Body of pancreas (tissue), 4 donors: Measurements from ENCODE around the gene TTC39C. TPM values are rescaled to one million over a fixed set of nuclear protein-coding genes. Genes with fewer than 3 reads are reported as not detected.

ENCODE experiments used
- ATAC-seq: fragments of 150-250 bp; one replicate; pipeline ENCODE4 v1.9.1; 2016
- DNase-seq, 4 donors: peaks; one replicate each; pipeline ENCODE4 v3.0.0-alpha.2; 2019
- H3K27ac ChIP-seq, 4 donors: fragments of 200-600 bp; sonication (generic); 1 replicate in 3 of 4; 2 replicates in 1 of 4; pipeline versions ENCODE4 v1.5.1 to v1.6.1; 2016 to 2019; ENCODE audit warnings: mild to moderate bottlenecking in 1 of 4, mixed read lengths in 1 of 4, moderate library complexity in 1 of 4
- H3K27me3 ChIP-seq, 2 donors: fragments of 200-600 bp; sonication (generic); one replicate each; pipeline ENCODE4 v1.6.0; 2016; ENCODE audit warnings: mild to moderate bottlenecking in 1 of 2
- H3K36me3 ChIP-seq, 2 donors: fragments of 200-600 bp; sonication (generic); replicated peaks in 1 of 2; 2 replicates each; pipeline ENCODE4 v1.5.1; 2016; ENCODE audit warnings: low read depth in 2 of 2; ENCODE audit not compliant: insufficient read depth in 1 of 2
- H3K4me1 ChIP-seq: fragments of 200-600 bp; sonication (generic); one replicate; pipeline ENCODE4 v1.6.0; 2016
- H3K4me3 ChIP-seq, 2 donors: fragments of 200-600 bp; sonication (generic); 1 replicate in 1 of 2; 2 replicates in 1 of 2; pipeline ENCODE4 v1.5.1; 2016 to 2019
- H3K9me3 ChIP-seq, 3 donors: fragments of 200-600 bp; sonication (generic); 1 replicate in 2 of 3; 2 replicates in 1 of 3; pipeline ENCODE4 v1.5.1; 2016
- POLR2A ChIP-seq, 3 donors: fragments of 450-650 bp; IDR thresholded peaks; one replicate each; pipeline ENCODE4 v1.6.1; 2016; ENCODE audit warnings: antibody characterized with exemption in 3 of 3, mild to moderate bottlenecking in 2 of 3
- WGBS, 2 donors: methylation state at CpG; one replicate each; pipeline ENCODE4 v1.1.5; 2017; 5-methylcytosine and 5-hydroxymethylcytosine counted together
- intact Hi-C: fragments of 100-400 bp; cut with DNase I; formaldehyde crosslinking; loops from one replicate; pipeline ENCODE4 v1.15.1; 2023
- total RNA-seq, 2 donors: library from RNA; depleted of rRNA; stranded (reverse); fragments of >200 nt; gene quantifications; one replicate each; pipeline ENCODE4 v1.1.0, GENCODE V29; 2016
- TF ChIP-seq, protein P1 (sequence below), 7 experiments: fragments of 450-650 bp in 4 of 7; fragments of 200-600 bp in 3 of 7; sonication (generic) in 3 of 7; IDR thresholded peaks; one replicate each; pipeline ENCODE4 v1.5.1; 2016 to 2019; ENCODE audit warnings: antibody characterized with exemption in 7 of 7

The TTC39C gene
- total RNA-seq, 2 donors from 2014 or later: 20.1 to 21.8 TPM

DNA sequence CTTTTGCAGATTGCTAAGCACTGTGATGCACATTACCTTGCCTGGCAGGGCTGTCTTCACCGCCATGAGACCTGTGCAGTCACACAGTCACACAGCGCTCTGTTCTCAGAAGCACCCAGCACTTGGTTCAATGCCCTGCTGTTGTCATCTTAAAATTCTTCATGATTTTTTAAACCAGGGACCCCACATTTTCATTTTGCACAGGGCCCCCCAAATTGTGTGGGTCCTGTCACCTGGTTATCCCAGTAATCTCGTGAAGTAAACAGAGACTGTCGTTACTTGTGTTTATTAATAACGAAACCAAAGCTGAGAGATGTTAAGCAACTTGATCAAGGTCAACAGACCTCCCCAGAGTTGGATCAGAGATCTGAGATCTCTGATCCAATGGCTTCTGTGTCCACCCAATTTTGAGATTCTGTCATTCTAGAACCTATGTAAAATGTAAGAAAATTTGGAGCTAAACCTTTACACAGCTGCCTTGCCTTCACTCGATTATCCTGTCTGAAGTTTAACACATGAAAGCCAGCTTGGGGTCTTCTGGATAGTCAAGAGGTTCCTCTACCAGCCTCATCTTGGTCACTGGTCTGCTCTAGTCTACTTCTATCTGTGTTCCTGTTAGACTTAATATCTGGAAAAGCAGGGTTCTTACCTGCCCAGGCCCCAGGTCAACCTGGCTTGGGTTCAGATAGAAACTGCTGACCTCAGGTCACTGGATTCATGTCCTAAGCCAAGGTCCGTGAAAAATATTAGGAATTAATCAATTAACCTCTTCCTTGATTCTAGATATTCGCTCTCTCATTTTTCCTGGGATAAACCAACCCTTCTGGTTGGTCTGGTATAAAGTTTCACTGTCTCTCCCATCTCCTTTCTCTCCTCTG is 13.7 kb upstream of the TTC39C start:
- Histone ChIP-seq H3K27ac (peak overlapping the region in 1 of 4 donors; percentile 8), H3K9me3 (no peaks in the 10 kb centered on the region), H3K4me3 (no peak overlapping the region), H3K27me3 (no peaks in the 10 kb centered on the region), H3K4me1 (no peaks in the 10 kb centered on the region), H3K36me3 (no peaks in the 10 kb centered on the region)
- 62 to 64% methylated on average over 8 of the region's 8 CpGs for WGBS, 2 donors
- ATAC-seq (no peak), DNase-seq (no peak)
- intact Hi-C loops: no loop called here
- no peak for TF ChIP-seq POLR2A (IDR thresholded peaks at IDR 0.05)
- TF ChIP-seq, protein P1, sequence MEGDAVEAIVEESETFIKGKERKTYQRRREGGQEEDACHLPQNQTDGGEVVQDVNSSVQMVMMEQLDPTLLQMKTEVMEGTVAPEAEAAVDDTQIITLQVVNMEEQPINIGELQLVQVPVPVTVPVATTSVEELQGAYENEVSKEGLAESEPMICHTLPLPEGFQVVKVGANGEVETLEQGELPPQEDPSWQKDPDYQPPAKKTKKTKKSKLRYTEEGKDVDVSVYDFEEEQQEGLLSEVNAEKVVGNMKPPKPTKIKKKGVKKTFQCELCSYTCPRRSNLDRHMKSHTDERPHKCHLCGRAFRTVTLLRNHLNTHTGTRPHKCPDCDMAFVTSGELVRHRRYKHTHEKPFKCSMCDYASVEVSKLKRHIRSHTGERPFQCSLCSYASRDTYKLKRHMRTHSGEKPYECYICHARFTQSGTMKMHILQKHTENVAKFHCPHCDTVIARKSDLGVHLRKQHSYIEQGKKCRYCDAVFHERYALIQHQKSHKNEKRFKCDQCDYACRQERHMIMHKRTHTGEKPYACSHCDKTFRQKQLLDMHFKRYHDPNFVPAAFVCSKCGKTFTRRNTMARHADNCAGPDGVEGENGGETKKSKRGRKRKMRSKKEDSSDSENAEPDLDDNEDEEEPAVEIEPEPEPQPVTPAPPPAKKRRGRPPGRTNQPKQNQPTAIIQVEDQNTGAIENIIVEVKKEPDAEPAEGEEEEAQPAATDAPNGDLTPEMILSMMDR (IDR thresholded peaks at IDR 0.05): no peak

DNA sequence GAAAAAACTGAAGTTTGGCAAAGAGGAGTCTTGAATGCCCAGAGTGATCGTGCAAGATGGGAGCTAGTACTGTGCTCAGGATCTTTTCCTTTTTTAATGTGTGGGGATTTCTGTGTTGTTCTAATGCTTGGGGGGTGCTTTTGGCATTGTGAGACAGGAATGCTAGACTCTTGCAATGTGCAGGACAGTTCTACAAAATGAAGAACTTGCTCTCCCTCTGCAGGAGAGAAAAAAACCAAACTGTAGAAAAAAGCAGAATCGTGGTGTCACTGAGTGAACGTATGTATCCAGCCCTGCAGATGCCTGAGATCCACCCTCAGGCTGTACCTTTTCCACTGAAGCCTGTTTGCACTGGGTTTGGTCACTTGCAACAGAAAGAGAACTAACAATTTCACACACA is 12.1 kb upstream of the TTC39C start:
- no peak for ATAC-seq

DNA sequence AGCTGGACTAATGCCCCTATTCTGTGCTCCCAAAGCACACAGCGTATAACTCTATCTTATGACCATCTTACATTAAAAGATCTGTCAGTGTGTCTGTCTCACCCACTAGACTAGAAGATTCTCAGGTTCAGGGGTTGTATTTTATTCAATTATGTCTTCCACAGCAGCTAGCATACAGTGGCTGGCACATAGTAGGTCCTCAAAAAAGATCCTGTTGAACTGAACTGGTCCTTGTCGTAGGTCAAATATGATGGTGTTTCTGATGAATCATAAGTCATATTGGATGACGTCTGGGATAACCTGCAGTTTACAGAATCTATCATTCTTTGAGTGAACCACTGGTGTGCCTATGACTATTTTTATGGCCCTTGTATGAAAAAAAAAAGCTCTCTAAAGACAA is 11.3 kb upstream of the TTC39C start:
- no peaks in the 10 kb centered on the region for H3K36me3 ChIP-seq
- WGBS, 2 donors: 64 to 81% methylated on average over 3 of the region's 3 CpGs
- no peaks in the 10 kb centered on the region for H3K4me1 ChIP-seq
- no peak overlapping the region for H3K27ac ChIP-seq
- intact Hi-C loops: no loop called here
- TF ChIP-seq, protein P1 (IDR thresholded peaks at IDR 0.05): no peak
- TF ChIP-seq POLR2A (IDR thresholded peaks at IDR 0.05): no peak
- no peaks in the 10 kb centered on the region for H3K27me3 ChIP-seq
- H3K4me3 ChIP-seq: no peak overlapping the region
- ATAC-seq (no peak), DNase-seq (no peak)
- no peaks in the 10 kb centered on the region for H3K9me3 ChIP-seq

More for the DNA sequence above, 12.1 kb upstream of the TTC39C start:
- no peaks in the 10 kb centered on the region for H3K4me1 ChIP-seq
- intact Hi-C loops: no loop called here
- no peaks in the 10 kb centered on the region for H3K27me3 ChIP-seq
- no peak overlapping the region for H3K4me3 ChIP-seq
- TF ChIP-seq POLR2A (IDR thresholded peaks at IDR 0.05): no peak
- TF ChIP-seq, protein P1 (IDR thresholded peaks at IDR 0.05): no peak
- 67 to 83% methylated on average over 3 of the region's 3 CpGs for WGBS, 2 donors
- H3K27ac ChIP-seq: no peak overlapping the region
- no peaks in the 10 kb centered on the region for H3K9me3 ChIP-seq
- DNase-seq: no peak
- H3K36me3 ChIP-seq: no peaks in the 10 kb centered on the region

DNA sequence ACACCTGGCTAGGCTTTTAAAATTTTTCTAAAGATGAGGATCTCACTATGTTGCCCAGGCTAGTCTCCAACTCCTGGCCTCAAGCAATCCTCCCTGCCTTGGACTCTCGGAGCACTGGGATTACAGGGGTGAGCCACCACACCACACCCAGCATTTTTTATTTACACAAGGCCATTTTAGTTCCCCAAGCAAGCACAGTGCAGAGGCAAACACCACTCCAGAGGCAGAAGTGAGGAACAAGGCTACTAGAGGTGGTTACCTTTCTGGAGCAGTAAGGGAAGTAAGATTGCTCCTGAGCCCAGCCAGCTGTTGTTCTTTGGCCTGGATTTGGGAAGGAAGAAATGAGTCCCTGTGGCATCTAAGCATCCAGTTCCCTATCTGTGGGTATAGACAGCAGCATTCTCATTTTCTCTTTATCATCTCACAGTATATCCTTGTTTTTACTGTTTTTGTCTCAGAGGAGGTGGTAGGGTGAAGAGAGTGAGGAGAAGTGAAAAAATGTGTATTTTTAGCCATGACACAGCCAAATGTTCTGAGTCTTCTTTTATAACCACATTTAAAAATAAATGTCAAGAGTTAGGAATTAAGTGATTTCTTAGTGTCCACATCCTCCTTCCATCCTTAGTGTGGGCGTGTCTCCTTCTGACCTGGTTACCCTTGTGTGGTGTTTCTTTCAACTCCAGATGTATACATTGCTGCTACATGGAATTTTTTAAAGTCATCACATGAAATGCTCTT is 10.5 kb upstream of the TTC39C start:
- no peak for ATAC-seq
- Histone ChIP-seq H3K36me3 (no peaks in the 10 kb centered on the region), H3K27me3 (no peaks in the 10 kb centered on the region), H3K27ac (no peak overlapping the region), H3K4me3 (no peak overlapping the region), H3K4me1 (no peaks in the 10 kb centered on the region), H3K9me3 (no peaks in the 10 kb centered on the region)
- TF ChIP-seq, protein P1 (IDR thresholded peaks at IDR 0.05): no peak
- TF ChIP-seq POLR2A (IDR thresholded peaks at IDR 0.05): no peak
- DNase-seq: no peak
- intact Hi-C loops: no loop called here
- 86 to 92% methylated on average over 2 of the region's 2 CpGs for WGBS, 2 donors
